ENCODE data around the gene CYP2S1. TPM values are rescaled to one million over a fixed set of nuclear protein-coding genes. Genes with fewer than 3 reads are reported as not detected.

CYP2S1 gene
- total RNA-seq, 2 donors from 2014 or later = 114 to 152 TPM

GRCh38 chr19:41189425-41190065 lies 3.5 kb upstream of the CYP2S1 start:
- no peak for TF ChIP-seq CTCF (IDR thresholded peaks at IDR 0.05)
- intact Hi-C loops (cut with DNase I) = no loop called here
- Histone ChIP-seq H3K9me3 (no peaks in the 10 kb centered on the region), H3K4me3 (no peak overlapping the region), H3K27ac (no peak overlapping the region), H3K9ac (ENCODE audit: low read depth in 2 of 2, low read length in 2 of 2) (no peak overlapping the region), H3K4me1 (peaks cover 5% of the 10 kb centered on the region), H3K27me3 (no peaks in the 10 kb centered on the region), H3K36me3 (no peaks in the 10 kb centered on the region)
- no peak for DNase-seq

- Histone ChIP-seq H3K9ac (ENCODE audit: low read depth in 2 of 2, low read length in 2 of 2) (peak overlapping the region; percentile 69 to 92), H3K27ac (peak overlapping the region; percentile 65), H3K4me3 (peak overlapping the region; percentile 71), H3K36me3 (no peaks in the 10 kb centered on the region), H3K27me3 (no peaks in the 10 kb centered on the region), H3K9me3 (no peaks in the 10 kb centered on the region), H3K4me1 (peaks cover 5% of the 10 kb centered on the region)
- no peak for DNase-seq
- TF ChIP-seq CTCF (IDR thresholded peaks at IDR 0.05) = no peak
- intact Hi-C loops (cut with DNase I) = no loop called here
Measured at GRCh38 chr19:41193430-41194156, 574 bp downstream of the CYP2S1 start.

- intact Hi-C loops (cut with DNase I) = no loop called here
- H3K4me1 ChIP-seq = peaks cover 5% of the 10 kb centered on the region
- H3K27me3 ChIP-seq = no peaks in the 10 kb centered on the region
- no peak for DNase-seq
- no peaks in the 10 kb centered on the region for H3K36me3 ChIP-seq
- H3K4me3 ChIP-seq = peak overlapping the region; percentile 71
- H3K27ac ChIP-seq = no peak overlapping the region
- no peaks in the 10 kb centered on the region for H3K9me3 ChIP-seq
- TF ChIP-seq CTCF (IDR thresholded peaks at IDR 0.05) = no peak
- peak overlapping the region in 1 of 2 donors; percentile 92 for H3K9ac ChIP-seq (ENCODE audit: low read depth in 2 of 2, low read length in 2 of 2)
Measured at GRCh38 chr19:41194157-41194552, 1.1 kb downstream of the CYP2S1 start.

- no peak for TF ChIP-seq CTCF (IDR thresholded peaks at IDR 0.05)
- intact Hi-C loops (cut with DNase I) = no loop called here
- H3K4me3 ChIP-seq = no peak overlapping the region
Measured at GRCh38 chr19:41195675-41196497, 2.9 kb downstream of the CYP2S1 start.

GRCh38 chr19:41198559-41198958 lies 5.5 kb downstream of the CYP2S1 start:
- DNase-seq = no peak

More at GRCh38 chr19:41195675-41196497, 2.9 kb downstream of the CYP2S1 start:
- peaks cover 5% of the 10 kb centered on the region for H3K4me1 ChIP-seq
- no peaks in the 10 kb centered on the region for H3K36me3 ChIP-seq
- no peak overlapping the region for H3K27ac ChIP-seq
- DNase-seq = no peak
- no peaks in the 10 kb centered on the region for H3K27me3 ChIP-seq
- H3K9ac ChIP-seq (ENCODE audit: low read depth in 2 of 2, low read length in 2 of 2) = no peak overlapping the region
- H3K9me3 ChIP-seq = no peaks in the 10 kb centered on the region

More at GRCh38 chr19:41198559-41198958, 5.5 kb downstream of the CYP2S1 start:
- Histone ChIP-seq H3K36me3 (no peaks in the 10 kb centered on the region), H3K9me3 (no peaks in the 10 kb centered on the region), H3K4me3 (no peak overlapping the region), H3K27me3 (no peaks in the 10 kb centered on the region), H3K4me1 (no peaks in the 10 kb centered on the region), H3K27ac (no peak overlapping the region), H3K9ac (ENCODE audit: low read depth in 2 of 2, low read length in 2 of 2) (no peak overlapping the region)
- intact Hi-C loops (cut with DNase I) = no loop called here
- no peak for TF ChIP-seq CTCF (IDR thresholded peaks at IDR 0.05)
